HepG2 (cell line): ENCODE results near the gene MDFI. TPM values are rescaled to one million over a fixed set of nuclear protein-coding genes. Genes with fewer than 3 reads are reported as not detected.

Experiments used
- ATAC-seq: fragments of 200-7000 bp; cut with Tn5 transposase; 3 replicates; pipeline ENCODE4 v1.9.1; 2020; ENCODE audit warnings: mild to moderate bottlenecking, moderate library complexity
- BruUV-seq: library from RNA; stranded (reverse); fragments of 400-500 nt; replicated peaks from 2 replicates; lab custom pipeline; 2021; lab: Mats Ljungman, UMichigan
- CTCF ChIA-PET: fragments of 300-600 bp; formaldehyde crosslinking; extraction: SDS; loops from one replicate; lab custom pipeline; 2021; ENCODE audit warnings: low total read pairs, inconsistent platforms, low intra/inter-chr PET ratio; lab: Yijun Ruan, JAX
- POLR2A ChIA-PET: fragments of 350-600 bp; sonication (Branson Sonifier 250); formaldehyde crosslinking; loops from one replicate; lab custom pipeline; 2020; ENCODE audit warnings: antibody characterized with exemption, inconsistent platforms; lab: Yijun Ruan, JAX
- DNase-seq: peaks from one replicate; pipeline ENCODE4 v3.0.0-alpha.2; 2015; ENCODE audit warnings: low spot score
- FAIRE-seq: peaks from 3 replicates; lab custom pipeline; 2011; peaks lifted over from hg19 to GRCh38; lab: Jason Lieb, UNC
- H2AFZ ChIP-seq: one replicate; pipeline ENCODE4 v1.6.1; 2011; ENCODE audit warnings: low read length, inconsistent platforms
- H3K27ac ChIP-seq: fragments of 300-600 bp; 3 replicates; pipeline ENCODE4 v1.8.0; 2011; ENCODE audit warnings: mixed run types, mild to moderate bottlenecking, mixed read lengths, low read length, inconsistent platforms; ENCODE audit not compliant: insufficient read depth; ENCODE audit errors: extremely low read length
- H3K27me3 ChIP-seq, 2 experiments: fragments of 200-600 bp in 1 of 2; 2 replicates in 1 of 2; 3 replicates in 1 of 2; pipeline versions ENCODE4 v1.6.0 to v1.8.0; 2011; ENCODE audit warnings: low read length in 2 of 2, mild to moderate bottlenecking in 2 of 2, moderate library complexity in 2 of 2, inconsistent platforms in 1 of 2; ENCODE audit not compliant: insufficient read depth in 2 of 2, control insufficient read depth in 1 of 2
- H3K36me3 ChIP-seq, 2 experiments: fragments of 200-600 bp in 1 of 2; replicated peaks in 1 of 2; 2 replicates in 1 of 2; 3 replicates in 1 of 2; pipeline versions ENCODE4 v1.5.1 to v1.8.0; 2011; ENCODE audit warnings: low read length in 2 of 2, inconsistent platforms in 1 of 2; ENCODE audit not compliant: insufficient read depth in 2 of 2, control insufficient read depth in 1 of 2
- H3K4me1 ChIP-seq: 2 replicates; pipeline ENCODE4 v1.5.1; 2012; ENCODE audit warnings: low read length, inconsistent platforms; ENCODE audit not compliant: insufficient read depth
- H3K4me2 ChIP-seq: 2 replicates; pipeline ENCODE4 v1.6.0; 2011; ENCODE audit warnings: low read depth, low read length, inconsistent platforms
- H3K4me3 ChIP-seq, 3 experiments: fragments of 200-600 bp in 1 of 3; sonication (generic), shearing (Covaris generic) in 1 of 3; replicated peaks in 1 of 3; 2 replicates each; pipeline ENCODE4 v1.5.1; 2011 to 2016; ENCODE audit warnings: low read length in 3 of 3, inconsistent platforms in 2 of 3, low read depth in 2 of 3, mild to moderate bottlenecking in 2 of 3, control low read depth in 1 of 3, mixed read lengths in 1 of 3; ENCODE audit not compliant: insufficient read depth in 1 of 3
- H3K79me2 ChIP-seq: one replicate; pipeline ENCODE4 v1.6.1; 2011; ENCODE audit warnings: low read length, inconsistent platforms; ENCODE audit not compliant: insufficient read depth
- H3K9ac ChIP-seq: 2 replicates; pipeline ENCODE4 v1.6.0; 2011; ENCODE audit warnings: mild to moderate bottlenecking, low read depth, low read length, inconsistent platforms; ENCODE audit not compliant: insufficient read depth
- H3K9me3 ChIP-seq: 2 replicates; pipeline ENCODE4 v1.5.1; 2012; ENCODE audit warnings: mild to moderate bottlenecking, low read length
- H4K20me1 ChIP-seq: 2 replicates; pipeline ENCODE4 v1.6.0; 2011; ENCODE audit warnings: inconsistent platforms, mild to moderate bottlenecking, low read length, moderate library complexity; ENCODE audit not compliant: insufficient read depth
- FOSL1 ChIP-seq: sonication (generic); formaldehyde crosslinking; IDR thresholded peaks from 2 replicates; pipeline ENCODE4 v1.9.0; 2021; ENCODE audit warnings: missing genetic modification reagents, borderline replicate concordance
- FOXM1 ChIP-seq: sonication (generic); formaldehyde crosslinking; IDR thresholded peaks from 2 replicates; pipeline ENCODE4 v1.5.0; 2020; ENCODE audit warnings: missing genetic modification reagents
- MXD1 ChIP-seq: sonication (generic); formaldehyde crosslinking; IDR thresholded peaks from 2 replicates; pipeline ENCODE4 v1.4.0; 2020; ENCODE audit warnings: mild to moderate bottlenecking, missing genetic modification reagents
- MYC ChIP-seq: sonication (generic); formaldehyde crosslinking; IDR thresholded peaks from 2 replicates; pipeline ENCODE4 v1.9.0; 2021; ENCODE audit warnings: missing genetic modification reagents, borderline replicate concordance
- RFX5 ChIP-seq: IDR thresholded peaks from 2 replicates; pipeline ENCODE4 v1.6.1; 2011; ENCODE audit warnings: low read depth, low read length, improper control_type of control experiment
- SOX6 ChIP-seq, 2 experiments: fragments of 450-650 bp in 1 of 2; sonication (generic) in 1 of 2; formaldehyde crosslinking in 1 of 2; IDR thresholded peaks; 2 replicates each; pipeline versions ENCODE4 v1.4.0 to v1.6.1; 2017 to 2020; ENCODE audit warnings: antibody characterized with exemption in 1 of 2, mild to moderate bottlenecking in 1 of 2, missing genetic modification reagents in 1 of 2
- SP4 ChIP-seq: sonication (generic); formaldehyde crosslinking; IDR thresholded peaks from 2 replicates; pipeline ENCODE4 v1.8.1; 2023; ENCODE audit warnings: mild to moderate bottlenecking, missing genetic modification reagents
- WIZ ChIP-seq: sonication (generic); formaldehyde crosslinking; IDR thresholded peaks from 2 replicates; pipeline ENCODE4 v1.5.1; 2020; ENCODE audit warnings: mild to moderate bottlenecking, missing genetic modification reagents
- ZFP1 ChIP-seq: IDR thresholded peaks from 2 replicates; pipeline ENCODE4 v1.6.1; 2016
- ZNF510 ChIP-seq: sonication (generic); formaldehyde crosslinking; IDR thresholded peaks from 2 replicates; pipeline ENCODE4 v1.4.0; 2020; ENCODE audit warnings: low read depth, mild to moderate bottlenecking, missing genetic modification reagents
- ZNF670 ChIP-seq: sonication (generic); formaldehyde crosslinking; IDR thresholded peaks from 2 replicates; pipeline ENCODE4 v1.8.0; 2022; ENCODE audit warnings: mild to moderate bottlenecking, missing genetic modification reagents, borderline replicate concordance
- WGBS: methylation state at CpG from one replicate; pipeline ENCODE4 v1.1.6; 2017; ENCODE audit warnings: low lambda C conversion rate; 5-methylcytosine and 5-hydroxymethylcytosine counted together
- in situ Hi-C: cut with HindIII; loops from 2 replicates; pipeline ENCODE4 v1.10.0; 2017; ENCODE audit warnings: low pct_unique_long_range_greater_than_20kb; ENCODE audit not compliant: extremely low pct_ligation_motif_present
- intact Hi-C: fragments of 100-400 bp; cut with micrococcal nuclease; formaldehyde crosslinking; loops from one replicate; pipeline ENCODE4 v1.10.0; 2022; ENCODE audit not compliant: unreplicated experiment
- polyA plus RNA-seq, 8 experiments: library from polyadenylated mRNA; depleted of rRNA in 3 of 8; stranded (reverse) in 7 of 8; unstranded in 1 of 8; fragments of >200 nt; fragmentation: Illumina TruSeq in 4 of 8; extraction: Trizol in 4 of 8; gene quantifications; 2 replicates each; pipeline versions ENCODE4 v1.2.1 to v1.2.3, GENCODE V29; 2011 to 2016; ENCODE audit warnings: low read depth in 4 of 8, missing spikeins in 1 of 8, mixed read lengths in 1 of 8; ENCODE audit not compliant: insufficient read depth in 1 of 8
- total RNA-seq, 5 experiments: library from RNA; depleted of rRNA; stranded (reverse); fragments of >200 nt; fragmentation: Illumina TruSeq; extraction: Trizol; gene quantifications; 2 replicates each; pipeline ENCODE4 v1.2.3, GENCODE V29; 2016; ENCODE audit warnings: low read depth in 1 of 5

The MDFI gene
- total and polyA plus RNA-seq, 2 of the 13 experiments (the other 11 are each of a cell fraction or from before 2014, with no cell fraction given): 0.28 TPM; not detected in 1

GRCh38 chr6:41648921-41649320 is 10.7 kb downstream of the MDFI start:
- Histone ChIP-seq H3K4me3 (no peak overlapping the region), H2AFZ (no peak overlapping the region), H3K9me3 (no peaks in the 10 kb centered on the region), H3K79me2 (no peaks in the 10 kb centered on the region), H3K27ac (no peak overlapping the region), H3K27me3 (peaks cover 0 to 38% of the 10 kb centered on the region in 2 experiments; a peak in 4 of 5 replicates), H3K9ac (no peak overlapping the region)
- no peak for ATAC-seq
- CTCF ChIA-PET: no interaction called here
- intact Hi-C loops: no loop called here
- POLR2A ChIA-PET: no interaction called here
- TF ChIP-seq SP4 (CRISPR knock-in tag) (no peak), MYC (CRISPR knock-in tag) (no peak), RFX5 (no peak), MXD1 (CRISPR knock-in tag) (no peak), ZNF510 (CRISPR knock-in tag) (no peak), FOXM1 (CRISPR knock-in tag) (no peak), FOSL1 (CRISPR knock-in tag) (no peak), WIZ (no peak), ZNF670 (CRISPR knock-in tag) (no peak), SOX6 (IDR thresholded peaks at IDR 0.05) (no peak), SOX6 (CRISPR knock-in tag; IDR thresholded peaks at IDR 0.05) (no peak), ZFP1 (CRISPR knock-in tag) (no peak)
- TF ChIP-seq, all 625 proteins: peak for 0
- 84% methylated on average over 5 of the region's 5 CpGs for WGBS
- no peaks in the 10 kb centered on the region for H3K36me3 ChIP-seq
- no TSS peak for BruUV-seq
- H4K20me1 ChIP-seq: no peaks in the 10 kb centered on the region
- H3K4me1 ChIP-seq: peaks cover 24% of the 10 kb centered on the region
- in situ Hi-C loops: no loop called here
- no peak for DNase-seq
- no peak overlapping the region for H3K4me2 ChIP-seq
- FAIRE-seq: no peak
